Gastroesophageal sphincter (tissue), 4 donors: Measurements from ENCODE around the gene ZNF106. TPM values are rescaled to one million over a fixed set of nuclear protein-coding genes. Genes with fewer than 3 reads are reported as not detected.
A peak's percentile ranks its signal among the peaks of the same experiment; 100 is the strongest.

Experiments
- ATAC-seq: fragments of 150-250 bp; one replicate; pipeline ENCODE4 v1.9.1; 2016; ENCODE audit warnings: mild to moderate bottlenecking, moderate library complexity
- H3K27ac ChIP-seq, 4 donors: fragments of 200-600 bp; sonication (generic) in 3 of 4; 1 replicate in 3 of 4; 2 replicates in 1 of 4; pipeline ENCODE4 v1.5.1; 2016 to 2019
- H3K27me3 ChIP-seq: fragments of 200-600 bp; sonication (generic); one replicate; pipeline ENCODE4 v1.5.1; 2019
- H3K36me3 ChIP-seq, 2 donors: fragments of 200-600 bp; sonication (generic); one replicate each; pipeline ENCODE4 v1.5.1; 2019; ENCODE audit warnings: control low read depth in 1 of 2
- H3K4me1 ChIP-seq, 3 donors: fragments of 200-600 bp; sonication (generic); 1 replicate in 2 of 3; 2 replicates in 1 of 3; pipeline ENCODE4 v1.5.1; 2016 to 2019; ENCODE audit warnings: control low read depth in 2 of 3
- H3K4me3 ChIP-seq, 2 donors: fragments of 200-600 bp; sonication (generic); one replicate each; pipeline ENCODE4 v1.5.1; 2019; ENCODE audit warnings: mild to moderate bottlenecking in 1 of 2, moderate library complexity in 1 of 2
- H3K9me3 ChIP-seq, 3 donors: fragments of 200-600 bp; sonication (generic); one replicate each; pipeline ENCODE4 v1.5.1; 2017 to 2019; ENCODE audit warnings: control low read depth in 2 of 3
- CTCF ChIP-seq, 4 experiments: fragments of 200-600 bp in 2 of 4; fragments of 450-650 bp in 2 of 4; sonication (generic) in 1 of 4; IDR thresholded peaks; one replicate each; pipeline ENCODE4 v1.5.1; 2017 to 2019; ENCODE audit warnings: antibody characterized with exemption in 4 of 4, mild to moderate bottlenecking in 2 of 4, moderate library complexity in 2 of 4
- EP300 ChIP-seq: sonication (generic); formaldehyde crosslinking; IDR thresholded peaks from one replicate; pipeline ENCODE4 v1.6.1; 2017; ENCODE audit warnings: antibody characterized with exemption, mild to moderate bottlenecking
- POLR2A ChIP-seq, 2 donors: fragments of 450-650 bp; IDR thresholded peaks; one replicate each; pipeline ENCODE4 v1.6.1; 2017; ENCODE audit warnings: antibody characterized with exemption in 2 of 2, mild to moderate bottlenecking in 2 of 2, moderate library complexity in 1 of 2
- POLR2AphosphoS5 ChIP-seq: sonication (generic); formaldehyde crosslinking; IDR thresholded peaks from one replicate; pipeline ENCODE4 v1.6.1; 2017; ENCODE audit warnings: antibody characterized with exemption
- WGBS, 2 donors: methylation state at CpG; one replicate each; pipeline ENCODE4 v1.1.5; 2018; ENCODE audit warnings: low coverage in 1 of 2; 5-methylcytosine and 5-hydroxymethylcytosine counted together
- total RNA-seq, 4 donors: library from RNA; depleted of rRNA; stranded (reverse); fragments of >200 nt; gene quantifications; one replicate each; pipeline ENCODE4 v1.1.0, GENCODE V29; 2016

The ZNF106 gene
- total RNA-seq, 4 donors from 2014 or later = 118 to 592 (median 369) TPM

GRCh38 chr15:42385980-42386700 lies 104.8 kb downstream of the ZNF106 start:
- Histone ChIP-seq H3K36me3 (peaks cover 0 to 38% of the 10 kb centered on the region in 2 donors), H3K27me3 (no peaks in the 10 kb centered on the region), H3K27ac (no peak overlapping the region), H3K9me3 (no peaks in the 10 kb centered on the region), H3K4me1 (no peaks in the 10 kb centered on the region), H3K4me3 (no peak overlapping the region)
- 70 to 100% methylated on average over 3 to 4 of the region's 12 CpGs for WGBS, 2 donors
- TF ChIP-seq POLR2AphosphoS5 = no peak
- no peak for TF ChIP-seq EP300
- no peak for TF ChIP-seq CTCF (IDR thresholded peaks at IDR 0.05)
- no peak for TF ChIP-seq POLR2A (IDR thresholded peaks at IDR 0.05)
- ATAC-seq = no peak

DNA sequence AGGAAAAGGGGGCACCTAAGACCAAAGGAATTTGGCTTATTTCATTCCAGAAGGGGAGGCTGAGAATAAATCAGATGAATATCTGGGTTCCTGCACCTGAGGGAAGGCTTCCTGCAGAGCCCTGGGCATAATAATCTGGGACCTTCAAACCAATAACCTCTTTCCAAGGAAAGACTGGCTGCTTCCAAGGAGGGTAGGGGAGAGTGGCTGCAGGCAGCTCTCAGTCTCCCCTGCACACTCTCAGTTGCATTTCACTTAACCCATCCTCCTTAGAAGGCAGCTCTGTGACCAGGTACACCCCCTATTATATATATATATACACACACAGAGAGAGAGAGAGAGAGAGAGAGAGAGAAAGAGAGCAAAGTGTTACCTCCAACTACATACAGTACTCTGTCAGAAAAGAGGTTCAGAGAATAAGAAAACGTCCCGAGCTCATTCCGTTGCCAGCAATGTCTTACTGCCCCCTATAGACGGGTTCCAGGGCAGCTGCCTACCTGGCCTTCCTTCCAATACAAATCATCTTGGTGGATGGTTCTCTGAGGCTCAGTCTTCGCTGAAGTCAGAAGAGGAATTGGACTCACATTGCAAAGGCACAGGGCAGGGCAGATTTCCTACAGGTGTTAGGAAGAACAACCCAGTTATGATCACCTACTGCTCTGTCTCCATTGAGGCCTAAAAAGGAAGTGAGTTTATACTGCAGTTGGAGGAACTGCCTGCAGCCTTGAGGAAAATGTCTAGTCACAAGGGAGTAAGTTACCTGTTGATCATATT lies 105.5 kb downstream of the ZNF106 start:
- H3K9me3 ChIP-seq = no peaks in the 10 kb centered on the region
- H3K36me3 ChIP-seq = peaks cover 0 to 38% of the 10 kb centered on the region in 2 donors
- no peak for TF ChIP-seq EP300
- TF ChIP-seq CTCF (IDR thresholded peaks at IDR 0.05) = peak in 1 of 4 experiments; percentile 14
- no peak overlapping the region for H3K27ac ChIP-seq
- no peak for ATAC-seq
- no peak overlapping the region for H3K4me3 ChIP-seq
- WGBS, 2 donors = 48% methylated on average over 5 of the region's 5 CpGs; no CpG with 5 or more reads in 1 of the 2 donors
- no peaks in the 10 kb centered on the region for H3K27me3 ChIP-seq
- no peaks in the 10 kb centered on the region for H3K4me1 ChIP-seq

DNA sequence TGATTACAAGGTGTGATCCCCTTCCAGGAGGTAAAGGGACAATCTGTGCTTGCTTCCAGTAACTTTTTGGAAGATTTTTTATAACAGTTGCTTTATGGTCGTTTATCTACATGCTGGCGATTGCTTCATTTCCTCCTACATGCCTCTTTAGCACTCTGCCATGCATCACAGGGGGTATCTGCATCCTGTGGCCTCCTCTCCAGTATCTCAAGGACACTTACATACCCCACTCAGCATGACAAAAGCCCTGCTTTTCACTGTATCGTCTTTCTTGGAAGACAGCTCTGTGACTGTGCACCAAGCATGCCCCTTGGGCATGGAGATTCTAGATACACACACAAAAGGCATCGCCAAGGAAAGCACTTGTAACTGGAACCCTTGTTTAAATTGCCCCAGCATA lies 106.3 kb downstream of the ZNF106 start:
- TF ChIP-seq POLR2A (IDR thresholded peaks at IDR 0.05) (no peak), POLR2AphosphoS5 (no peak), CTCF (IDR thresholded peaks at IDR 0.05) (no peak), EP300 (no peak)
- 44 to 57% methylated on average over 2 of the region's 4 CpGs for whole genome bisulfite sequencing, 2 donors
- Histone ChIP-seq H3K36me3 (peaks cover 0 to 38% of the 10 kb centered on the region in 2 donors), H3K4me3 (no peak overlapping the region), H3K9me3 (no peaks in the 10 kb centered on the region), H3K4me1 (no peaks in the 10 kb centered on the region), H3K27me3 (no peaks in the 10 kb centered on the region), H3K27ac (no peak overlapping the region)
- no peak for ATAC-seq

- no peaks in the 10 kb centered on the region for H3K4me1 ChIP-seq
- no peaks in the 10 kb centered on the region for H3K9me3 ChIP-seq
- no peak for TF ChIP-seq EP300
- no peak for TF ChIP-seq POLR2A (IDR thresholded peaks at IDR 0.05)
- TF ChIP-seq CTCF (IDR thresholded peaks at IDR 0.05) = no peak
- TF ChIP-seq POLR2AphosphoS5 = no peak
- H3K27me3 ChIP-seq = no peaks in the 10 kb centered on the region
- no peak for ATAC-seq
- no peak overlapping the region for H3K4me3 ChIP-seq
- no peaks in the 10 kb centered on the region for H3K36me3 ChIP-seq
- no peak overlapping the region for H3K27ac ChIP-seq
- WGBS, 2 donors = 58 to 65% methylated on average over 2 to 5 of the region's 8 CpGs
Observed at GRCh38 chr15:42378011-42378410, 112.9 kb downstream of the ZNF106 start.
